RWPE1 (cell line): ENCODE measurements around the gene ABRACL.

ENCODE experiments used
- CTCF ChIA-PET: fragments of 350-600 bp; sonication (Branson Sonifier 250); formaldehyde crosslinking; extraction: SDS; loops from one replicate; lab custom pipeline; 2021; lab: Yijun Ruan, JAX
- POLR2A ChIA-PET: fragments of 400-600 bp; formaldehyde crosslinking; extraction: SDS; loops from one replicate; lab custom pipeline; 2020; ENCODE audit warnings: antibody characterized with exemption; ENCODE audit not compliant: low non-redundant PET; lab: Yijun Ruan, JAX
- DNase-seq: peaks from one replicate; pipeline ENCODE4 v3.0.0; 2012; ENCODE audit warnings: low spot score
- H3K27ac ChIP-seq: fragments of 450-650 bp; 2 replicates; pipeline ENCODE4 v1.5.1; 2017
- CTCF ChIP-seq: fragments of 450-650 bp; conservative IDR thresholded peaks from 2 replicates; pipeline ENCODE4 v1.5.1; 2017; ENCODE audit warnings: low read depth, mild to moderate bottlenecking

The ABRACL gene

GRCh38 chr6:139010674-139011073, 17.9 kb upstream of the ABRACL start:
- no peak overlapping the region for H3K27ac ChIP-seq
- TF ChIP-seq CTCF, result no peak

DNA sequence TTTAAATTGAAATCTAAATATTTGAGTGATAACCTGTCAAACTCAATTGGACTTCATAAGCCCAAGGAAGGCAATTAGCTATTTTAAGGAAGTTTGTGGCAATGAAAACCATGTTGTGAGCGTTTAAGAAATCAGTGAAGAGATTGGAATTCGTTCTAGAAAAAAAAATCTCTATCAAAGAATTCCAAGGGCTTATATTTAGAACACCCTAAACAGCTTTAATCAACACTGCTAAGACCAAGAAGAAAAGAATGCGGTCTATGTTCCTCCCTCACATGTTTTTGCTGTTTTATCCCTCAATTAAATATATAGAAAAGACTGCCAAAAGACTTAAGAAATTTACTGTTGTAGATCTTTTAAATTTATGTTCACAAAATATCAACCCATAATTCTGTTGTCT, 16.6 kb upstream of the ABRACL start:
- no peak for TF ChIP-seq CTCF
- POLR2A ChIA-PET, result no interaction called here
- CTCF ChIA-PET, result no interaction called here
- no peak overlapping the region for H3K27ac ChIP-seq
- no peak for DNase-seq

More at GRCh38 chr6:139010674-139011073, 17.9 kb upstream of the ABRACL start:
- POLR2A ChIA-PET, result no interaction called here
- no peak for DNase-seq
- CTCF ChIA-PET, result interaction anchor here (1.2 kb wide), 1 partner anchor 120 kb away, joined by 3 read pairs; no protein-coding TSS in a partner anchor

- TF ChIP-seq CTCF, result no peak
- no peak for DNase-seq
- no peak overlapping the region for H3K27ac ChIP-seq
- CTCF ChIA-PET, result interaction anchor here (1.0 to 1.1 kb wide), 2 partner anchors 19 to 25 kb away, joined by 3 read pairs; no protein-coding TSS in a partner anchor
- POLR2A ChIA-PET, result no interaction called here
These were observed 15.3 kb upstream of the ABRACL start for GRCh38 chr6:139013185-139013800.

GRCh38 chr6:139014945-139015344, 13.6 kb upstream of the ABRACL start:
- POLR2A ChIA-PET, result no interaction called here
- no peak for DNase-seq
- H3K27ac ChIP-seq, result no peak overlapping the region
- CTCF ChIA-PET, result no interaction called here
- TF ChIP-seq CTCF, result no peak

GRCh38 chr6:139016337-139017213, 12.0 kb upstream of the ABRACL start:
- H3K27ac ChIP-seq, result no peak overlapping the region
- DNase-seq, result no peak
- CTCF ChIA-PET, result no interaction called here
- POLR2A ChIA-PET, result no interaction called here
- TF ChIP-seq CTCF, result no peak

DNA sequence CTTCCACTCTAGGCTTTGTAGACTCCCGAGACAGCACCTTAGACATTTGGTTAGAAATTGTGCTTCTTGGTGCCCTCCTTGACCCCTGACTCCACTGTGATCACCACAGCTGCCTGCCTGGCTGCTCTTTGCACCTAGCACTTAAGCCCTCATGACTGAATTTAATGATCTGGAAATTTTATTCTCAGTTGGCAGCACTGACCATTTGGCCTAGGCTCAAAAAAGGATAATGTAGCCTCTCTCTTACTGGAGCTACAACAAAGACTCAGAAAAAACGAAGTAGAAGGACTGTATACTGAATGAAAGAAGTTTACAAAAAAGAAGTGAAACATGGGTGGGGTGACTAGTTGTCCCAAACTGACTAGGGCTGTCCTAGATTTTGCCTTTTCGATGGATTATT, 11.3 kb upstream of the ABRACL start:
- POLR2A ChIA-PET, result no interaction called here
- no peak overlapping the region for H3K27ac ChIP-seq
- CTCF ChIA-PET, result interaction anchor here (0.7 kb wide), 1 partner anchor 80 kb away, joined by 3 read pairs; no protein-coding TSS in a partner anchor
- TF ChIP-seq CTCF, result no peak
- DNase-seq, result no peak
